GM23248 (cell line): ENCODE data around the gene TFCP2L1.

Experiments used
- EZH2 ChIP-seq: fragments of 200-600 bp; sonication (generic); IDR thresholded peaks from 2 replicates; pipeline ENCODE4 v1.6.1; 2018; ENCODE audit warnings: antibody characterized with exemption, mild to moderate bottlenecking; ENCODE audit not compliant: insufficient read depth, poor library complexity, severe bottlenecking
- EZH2phosphoT487 ChIP-seq: fragments of 200-600 bp; sonication (generic); IDR thresholded peaks from 2 replicates; pipeline ENCODE4 v1.6.1; 2018; ENCODE audit warnings: antibody characterized with exemption, moderate library complexity, mild to moderate bottlenecking, low read depth; ENCODE audit not compliant: insufficient read depth

DNA sequence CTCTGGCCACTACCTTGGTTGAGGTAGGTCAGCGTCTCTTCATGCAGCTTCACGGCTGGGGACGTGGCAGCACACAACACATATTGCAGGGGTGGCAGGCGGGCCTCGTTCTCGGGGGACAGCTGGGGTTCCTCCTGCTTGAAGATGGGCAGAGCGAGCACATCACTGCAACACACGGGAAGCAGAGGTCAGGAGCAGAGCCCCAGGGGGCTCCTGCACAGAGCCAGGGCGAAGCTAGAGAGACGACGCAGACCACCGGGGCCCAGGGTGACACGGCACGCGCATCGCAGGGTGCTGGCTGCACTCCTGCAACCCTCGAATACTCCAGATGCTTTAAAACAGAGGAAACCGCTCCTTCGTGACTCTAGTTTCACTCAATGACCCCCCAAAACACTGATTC lies 3.9 kb downstream of the TFCP2L1 start:
- no peak for TF ChIP-seq EZH2
- no peak for TF ChIP-seq EZH2phosphoT487
